Stimulated activated CD4-positive, alpha-beta T cell treated with anti-CD3 and anti-CD28 coated beads, Interleukin-2, amount 100 ng/mL, for 4 hours (primary cell): Measurements from ENCODE around the gene SFN.

Experiments
- DNase-seq: peaks from one replicate; pipeline ENCODE4 v3.0.0-alpha.2; 2020; ENCODE audit warnings: low read depth

SFN gene

GRCh38 chr1:26911399-26912146 lies 48.6 kb downstream of the SFN start:
- no peak for DNase-seq

- DNase-seq: no peak
These were observed 49.2 kb downstream of the SFN start for GRCh38 chr1:26912147-26912490.

- DNase-seq: no peak
These were observed 50.4 kb downstream of the SFN start for GRCh38 chr1:26913389-26913753.
